Hematopoietic multipotent progenitor cell treated with erythropoietin and hydrocortisone succinate and interleukin-3 and kit ligand, for 8 days (in vitro differentiated cells): ENCODE results near the gene PRR35.

Experiments used
- DNase-seq: peaks from one replicate; pipeline ENCODE4 v3.0.0-alpha.2; 2015

The PRR35 gene

DNA sequence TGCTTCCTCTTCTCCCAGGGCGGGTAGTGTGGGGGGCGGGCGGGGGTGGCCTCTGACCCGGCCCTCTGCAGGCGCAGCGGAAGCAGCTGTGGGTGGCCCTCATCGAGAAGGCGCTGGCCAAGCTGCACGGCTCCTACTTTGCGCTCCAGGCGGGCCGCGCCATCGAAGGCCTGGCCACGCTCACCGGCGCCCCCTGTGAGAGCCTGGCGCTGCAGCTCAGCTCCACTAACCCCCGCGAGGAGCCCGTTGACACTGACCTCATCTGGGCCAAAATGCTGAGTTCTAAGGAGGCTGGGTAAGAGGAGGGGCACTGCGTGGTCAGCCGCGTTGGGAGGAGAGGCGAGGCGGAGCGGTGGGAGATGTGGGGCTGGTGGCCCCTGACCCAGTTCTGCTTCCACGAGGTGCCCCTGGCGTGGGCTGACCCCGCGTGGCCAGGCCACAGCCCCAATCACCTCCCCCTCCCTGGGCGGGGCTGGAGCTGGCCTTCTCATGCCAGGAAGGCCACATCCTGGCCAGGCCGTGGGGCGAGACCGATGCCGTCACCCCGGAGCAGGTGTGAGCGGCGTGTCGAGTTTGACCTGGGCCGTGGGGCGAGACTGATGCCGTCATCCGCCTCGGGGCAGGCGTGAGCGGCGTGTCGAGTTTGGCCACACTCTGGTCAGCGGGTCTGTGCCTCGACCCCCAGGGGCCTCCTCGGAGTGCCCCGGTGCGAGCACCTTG, 10.5 kb upstream of the PRR35 start:
- DNase-seq, result no peak

DNA sequence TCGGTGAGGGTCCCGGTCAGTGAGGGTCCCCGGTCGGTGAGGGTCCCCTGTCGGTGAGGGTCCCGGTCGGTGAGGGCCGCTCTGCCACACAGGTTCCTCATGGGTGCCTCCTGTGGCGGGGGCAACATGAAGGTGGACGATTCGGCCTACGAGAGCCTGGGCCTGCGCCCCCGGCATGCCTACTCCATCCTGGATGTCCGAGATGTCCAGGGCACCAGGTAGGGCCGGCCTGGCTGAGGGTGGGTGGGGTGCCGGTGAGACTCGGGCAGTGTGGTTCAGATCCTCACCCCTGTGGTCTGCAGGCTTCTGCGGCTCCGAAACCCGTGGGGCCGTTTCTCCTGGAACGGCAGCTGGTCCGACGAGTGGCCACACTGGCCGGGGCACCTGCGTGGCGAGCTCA, 9.0 kb upstream of the PRR35 start:
- no peak for DNase-seq

DNA sequence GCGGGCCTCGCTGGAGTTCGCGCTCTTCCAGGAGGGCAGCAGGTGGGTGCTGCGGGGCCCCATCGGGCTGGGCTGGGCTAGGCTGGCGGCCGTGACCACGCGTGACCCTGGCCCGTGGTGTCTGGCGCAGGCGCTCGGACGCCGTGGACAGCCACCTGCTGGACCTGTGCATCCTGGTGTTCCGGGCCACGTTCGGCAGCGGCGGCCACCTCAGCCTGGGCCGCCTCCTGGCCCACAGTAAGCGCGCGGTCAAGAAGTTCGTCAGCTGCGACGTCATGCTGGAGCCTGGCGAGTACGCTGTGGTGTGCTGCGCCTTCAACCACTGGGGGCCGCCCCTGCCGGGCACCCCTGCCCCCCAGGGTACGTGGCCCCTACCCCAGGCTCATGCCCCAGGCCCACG, 8.0 kb upstream of the PRR35 start:
- DNase-seq, result no peak

DNA sequence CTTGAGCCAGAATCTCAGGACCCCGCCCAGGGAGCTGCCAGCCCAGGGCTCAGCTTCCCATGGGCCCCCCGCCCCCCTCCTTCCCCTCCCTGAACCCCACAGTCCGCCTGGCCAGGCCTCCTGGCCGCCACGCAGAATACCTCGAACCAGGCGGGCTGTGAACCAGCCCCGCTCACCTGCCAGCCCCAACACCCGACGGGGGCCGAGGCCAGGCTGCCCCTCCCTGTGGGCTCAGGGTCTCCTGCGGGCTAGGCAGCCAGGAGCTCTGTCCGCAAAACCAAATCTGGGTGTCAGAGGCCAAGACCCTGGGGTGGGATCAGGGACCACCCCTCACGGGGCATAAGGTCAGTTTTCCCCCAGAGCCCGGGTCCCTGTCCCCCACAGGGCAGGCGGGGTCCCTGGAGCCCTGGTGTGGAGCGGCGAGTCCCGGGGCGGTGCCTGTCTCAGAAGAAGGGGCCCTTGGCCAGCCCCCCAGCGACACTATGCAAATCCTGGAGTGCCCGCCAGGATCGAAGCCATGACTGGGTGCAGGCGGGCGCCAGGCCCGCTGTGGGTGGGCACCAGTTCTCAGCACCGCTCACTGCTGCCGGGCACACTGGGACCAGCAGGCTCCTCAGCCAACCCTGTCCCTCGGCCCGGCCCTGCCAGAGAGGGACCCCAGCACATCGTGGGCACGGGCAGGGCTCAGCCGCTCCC, 6.4 kb upstream of the PRR35 start:
- no peak for DNase-seq

DNA sequence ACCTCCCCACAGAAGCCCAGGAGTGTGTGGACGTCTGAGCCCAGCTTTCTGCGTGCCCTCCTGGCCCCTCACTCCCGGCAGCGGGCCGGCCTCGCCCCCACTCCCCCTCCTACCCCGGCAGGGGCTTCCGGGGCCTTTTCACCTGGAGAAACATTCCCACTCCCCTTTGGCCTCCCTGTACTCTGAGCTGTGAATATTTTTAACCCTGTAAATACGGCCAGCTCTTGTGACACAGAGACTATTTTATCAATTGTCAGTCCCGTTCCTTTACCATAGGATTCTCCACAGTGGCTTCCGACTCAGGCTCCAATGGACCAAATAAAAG, 5.9 kb upstream of the PRR35 start:
- DNase-seq, result no peak

DNA sequence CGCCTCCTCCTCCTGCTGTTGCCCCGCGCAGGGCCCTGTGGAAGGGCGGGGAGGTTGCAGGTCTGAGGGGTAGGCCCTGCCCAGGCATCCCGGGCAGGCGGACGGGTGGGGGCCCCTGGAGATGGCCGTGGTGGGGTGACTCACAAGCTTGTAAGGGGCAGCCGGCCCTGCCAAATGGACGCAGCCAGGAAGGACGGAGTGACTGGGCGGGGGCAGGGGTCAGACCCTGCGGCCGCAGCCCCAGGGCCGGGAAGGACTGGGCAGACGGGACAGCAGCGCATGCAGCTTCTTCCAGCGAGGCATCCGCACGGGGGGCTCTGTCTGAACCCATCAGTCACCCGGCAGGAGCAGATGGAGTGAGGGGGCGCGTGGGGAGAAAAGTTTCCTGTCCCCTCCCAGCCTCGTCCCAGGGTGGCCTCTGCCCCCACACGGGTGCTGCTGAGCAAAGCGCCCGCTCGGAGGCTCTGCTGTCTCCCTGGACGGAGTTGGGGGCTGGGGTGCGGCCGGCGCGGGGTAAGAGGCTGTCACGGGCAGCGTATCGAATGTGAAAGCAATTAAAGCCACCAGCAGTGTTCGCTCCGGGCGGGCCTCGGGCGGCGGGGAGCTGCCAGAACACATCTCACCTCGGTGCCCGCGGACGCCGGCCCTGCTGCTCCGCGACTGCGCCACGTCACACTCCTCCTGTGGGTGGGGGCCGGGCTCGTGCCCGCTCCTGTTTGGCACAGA, 5.4 kb upstream of the PRR35 start:
- DNase-seq, result no peak

DNA sequence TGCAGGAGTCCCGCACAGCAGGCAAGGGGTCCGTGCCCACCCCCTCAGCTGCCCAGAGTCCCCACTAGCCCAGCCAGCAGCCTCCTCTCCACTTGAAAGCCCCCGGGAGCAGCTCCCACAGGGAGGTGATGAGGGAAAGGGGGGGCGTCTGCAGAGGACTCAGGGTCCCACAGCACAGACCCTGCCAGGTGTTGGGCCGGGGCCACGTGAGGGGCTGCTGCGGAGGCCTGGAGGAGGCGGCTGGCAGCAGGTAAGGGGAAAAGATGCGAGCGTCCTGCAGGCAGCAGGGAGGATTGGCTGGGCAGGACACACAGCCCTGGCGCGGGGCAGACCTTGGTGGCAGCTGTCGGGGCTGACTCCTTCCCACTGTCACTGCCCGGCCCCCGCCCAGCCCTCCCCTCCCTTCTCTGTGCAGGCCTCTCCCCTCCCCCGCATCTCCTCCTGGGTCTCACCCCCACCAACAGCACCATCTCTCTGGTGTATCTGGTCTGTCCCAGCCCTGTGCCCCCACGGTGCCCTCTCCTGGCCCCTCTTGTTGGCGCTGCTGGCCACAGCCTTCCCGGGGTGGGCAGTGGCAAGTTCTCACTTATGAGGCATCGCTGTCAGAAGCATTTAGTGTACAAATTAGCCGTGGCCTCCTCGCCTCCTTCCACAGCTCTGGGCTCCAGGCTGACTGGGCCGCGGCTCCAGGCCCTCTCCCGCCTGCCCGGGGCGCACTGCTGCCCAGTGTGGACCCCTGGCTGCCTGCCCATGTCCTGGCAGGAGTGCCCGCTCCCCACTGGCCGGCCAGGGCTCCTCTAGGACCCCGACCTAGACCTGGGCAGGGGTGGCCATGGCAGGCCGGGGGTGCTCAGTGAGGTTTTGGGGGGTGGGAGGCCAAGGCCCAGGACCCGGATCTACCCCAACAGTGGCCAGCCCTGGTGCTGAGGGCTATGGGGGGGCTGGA, 4.4 kb upstream of the PRR35 start:
- DNase-seq, result no peak

DNA sequence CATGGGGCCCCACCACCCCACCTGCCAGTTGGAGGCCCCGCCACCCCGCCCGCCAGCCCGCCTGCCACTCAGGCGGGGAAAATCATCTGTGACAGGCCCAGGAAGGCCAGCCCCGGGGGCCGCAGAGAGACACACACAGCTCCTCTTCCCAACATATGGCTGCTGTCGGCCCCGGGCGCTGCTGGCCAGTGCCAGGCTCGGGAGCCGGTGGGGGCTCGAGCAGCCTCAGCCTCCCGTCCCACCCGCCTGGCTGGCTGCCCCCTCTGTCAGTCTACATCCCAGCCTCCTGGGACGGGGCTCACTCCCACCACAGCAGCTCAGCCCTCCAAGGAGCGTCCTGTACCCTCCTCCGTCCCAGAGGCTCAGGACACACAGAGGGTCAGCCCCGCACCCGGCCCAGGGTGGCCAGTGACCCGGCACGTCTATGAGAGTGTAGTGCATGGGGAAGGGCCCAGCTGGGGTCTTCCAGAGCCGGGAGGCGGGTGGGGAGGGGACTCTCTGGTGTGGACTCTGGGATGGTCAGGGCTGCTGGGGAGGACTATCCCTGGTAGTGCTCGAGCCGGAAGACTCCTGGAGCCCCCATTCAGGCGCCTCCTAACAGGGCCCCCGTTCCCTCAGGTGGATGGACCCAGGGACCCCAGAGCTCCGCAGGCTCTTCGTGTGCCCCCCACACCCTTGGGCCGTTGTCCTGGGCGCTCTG, 3.6 kb upstream of the PRR35 start:
- no peak for DNase-seq

DNA sequence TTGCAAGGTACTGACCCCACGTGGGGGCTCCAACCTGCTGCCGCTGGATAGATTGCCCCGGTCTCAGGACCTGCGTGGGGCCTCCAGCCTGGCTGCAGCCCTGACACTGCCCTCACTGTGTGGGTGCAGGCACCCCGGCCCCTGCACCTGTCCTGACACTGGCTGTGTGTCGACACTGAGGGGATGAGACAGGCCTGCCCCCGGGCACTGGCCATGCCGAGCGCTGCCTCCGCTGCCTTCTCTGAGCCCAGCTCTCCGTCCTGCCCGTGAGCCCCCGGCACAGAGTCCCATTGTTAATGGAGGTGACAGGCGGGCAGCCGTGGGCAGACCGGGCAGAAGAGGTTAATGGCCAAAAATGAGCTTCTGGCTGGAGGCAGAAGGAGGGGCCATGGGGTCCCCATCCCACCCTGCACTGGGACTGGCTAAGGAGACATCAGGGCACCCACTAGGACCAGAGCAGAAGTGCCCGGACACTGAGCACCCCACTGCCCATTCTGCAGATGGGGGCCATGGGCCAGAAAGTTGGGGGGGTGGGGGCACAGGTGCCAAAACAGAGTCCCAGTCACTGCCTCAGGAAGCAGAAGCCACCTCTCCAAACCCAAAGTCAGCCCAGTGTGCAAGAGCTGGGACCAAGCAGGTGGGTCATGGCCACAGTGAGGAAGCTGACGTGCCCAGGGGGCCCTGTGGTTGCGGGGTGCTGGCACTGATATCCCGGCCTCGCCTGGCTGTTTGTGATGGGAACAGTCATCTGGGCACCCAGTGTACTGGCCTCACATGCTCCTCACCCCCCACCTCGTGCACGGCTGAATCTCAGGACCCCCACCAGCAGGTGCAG, 2.5 kb upstream of the PRR35 start:
- DNase-seq, result no peak

DNA sequence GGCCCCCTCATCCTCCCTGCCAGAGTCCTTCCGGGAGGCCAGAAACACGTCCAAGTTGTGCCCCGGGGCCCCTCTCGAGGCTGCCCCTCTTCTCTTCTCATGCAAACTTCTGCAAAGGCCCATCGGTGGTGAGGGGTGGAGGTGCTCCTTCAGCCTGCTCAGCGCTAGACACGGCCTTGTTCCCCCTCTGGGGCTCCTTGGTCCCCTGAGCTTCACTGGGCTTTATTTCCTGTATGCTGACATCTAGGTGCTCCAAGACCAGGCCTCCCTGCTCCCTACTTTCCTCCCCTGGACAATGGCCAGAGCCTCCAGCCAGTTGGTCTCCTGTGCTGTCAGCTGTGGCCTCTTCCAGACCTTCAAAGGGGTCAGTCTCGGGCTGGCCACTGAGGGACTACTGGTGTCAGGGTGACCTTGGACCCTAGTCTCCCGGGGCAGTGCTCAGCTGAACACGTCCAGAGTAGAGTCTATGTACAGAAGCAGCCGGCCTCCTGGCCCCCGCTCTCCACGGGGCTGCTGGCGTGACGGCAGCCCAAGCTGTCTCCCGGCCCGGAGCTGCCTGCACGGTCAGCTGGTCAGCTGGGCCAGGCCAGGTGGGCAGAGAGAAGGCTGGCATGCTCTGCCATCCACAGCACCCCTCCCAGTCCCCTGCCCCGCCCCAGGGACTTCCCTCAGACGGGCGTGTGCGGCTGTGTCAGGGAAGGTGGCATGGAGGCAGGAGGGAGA, 1.7 kb upstream of the PRR35 start:
- no peak for DNase-seq

DNA sequence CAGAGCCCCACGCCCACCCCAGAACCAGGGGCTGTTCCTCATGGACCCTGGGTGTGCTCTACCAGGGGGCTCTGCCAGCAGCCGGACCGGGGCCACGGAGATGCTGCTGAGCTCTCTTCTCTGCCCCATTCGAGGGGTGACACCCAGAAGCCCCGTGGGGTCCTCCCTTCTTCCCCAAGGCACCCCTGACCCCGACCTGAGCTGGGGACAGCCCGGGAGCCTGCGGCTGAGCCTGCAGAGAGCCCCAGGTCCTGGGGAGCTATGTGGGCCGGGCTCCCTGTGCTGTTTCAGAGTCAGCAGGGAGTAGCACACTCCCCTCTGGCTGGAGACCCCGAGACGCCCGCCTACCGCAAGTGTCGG, 1.2 kb upstream of the PRR35 start:
- no peak for DNase-seq

DNA sequence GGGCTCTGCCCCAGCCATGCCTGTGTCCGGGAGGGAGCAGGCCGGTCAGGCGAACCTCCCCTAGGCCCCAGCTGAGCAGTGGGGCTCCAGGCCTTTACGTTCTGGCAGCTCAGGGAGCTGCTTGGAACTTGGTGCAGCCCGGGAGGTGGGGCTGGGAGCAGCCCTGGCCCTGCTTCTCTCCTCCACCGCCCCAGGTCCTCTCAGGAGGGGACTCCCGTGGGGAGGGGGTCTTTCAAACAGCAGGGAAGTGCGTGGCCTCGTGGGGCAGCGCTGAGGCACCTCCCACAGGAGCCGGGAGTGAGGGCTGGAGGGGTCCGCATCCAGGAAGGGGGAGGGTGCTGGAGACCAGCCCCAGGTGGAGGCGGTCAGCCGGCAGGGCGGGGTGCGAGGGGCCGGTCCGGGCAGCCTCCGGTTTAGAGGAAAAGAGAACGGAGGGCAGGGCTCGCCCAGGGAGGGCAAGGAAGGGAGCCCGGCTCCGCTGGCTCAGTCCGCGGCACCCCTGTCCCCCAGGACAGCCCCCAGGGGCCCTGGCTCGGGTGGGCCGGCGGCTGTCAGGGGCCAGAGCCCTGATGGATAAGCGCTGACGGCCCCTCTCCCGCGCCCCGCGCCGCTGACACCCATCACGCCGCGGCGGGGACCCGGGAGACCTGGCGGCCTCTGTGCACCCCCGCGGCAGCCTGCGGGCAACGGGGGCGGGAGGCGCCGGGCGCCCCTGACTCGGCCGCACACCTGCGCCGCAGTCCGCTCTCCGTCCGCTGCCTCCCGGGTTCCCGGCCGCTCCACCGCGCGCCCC, 587 bp upstream of the PRR35 start:
- no peak for DNase-seq

DNA sequence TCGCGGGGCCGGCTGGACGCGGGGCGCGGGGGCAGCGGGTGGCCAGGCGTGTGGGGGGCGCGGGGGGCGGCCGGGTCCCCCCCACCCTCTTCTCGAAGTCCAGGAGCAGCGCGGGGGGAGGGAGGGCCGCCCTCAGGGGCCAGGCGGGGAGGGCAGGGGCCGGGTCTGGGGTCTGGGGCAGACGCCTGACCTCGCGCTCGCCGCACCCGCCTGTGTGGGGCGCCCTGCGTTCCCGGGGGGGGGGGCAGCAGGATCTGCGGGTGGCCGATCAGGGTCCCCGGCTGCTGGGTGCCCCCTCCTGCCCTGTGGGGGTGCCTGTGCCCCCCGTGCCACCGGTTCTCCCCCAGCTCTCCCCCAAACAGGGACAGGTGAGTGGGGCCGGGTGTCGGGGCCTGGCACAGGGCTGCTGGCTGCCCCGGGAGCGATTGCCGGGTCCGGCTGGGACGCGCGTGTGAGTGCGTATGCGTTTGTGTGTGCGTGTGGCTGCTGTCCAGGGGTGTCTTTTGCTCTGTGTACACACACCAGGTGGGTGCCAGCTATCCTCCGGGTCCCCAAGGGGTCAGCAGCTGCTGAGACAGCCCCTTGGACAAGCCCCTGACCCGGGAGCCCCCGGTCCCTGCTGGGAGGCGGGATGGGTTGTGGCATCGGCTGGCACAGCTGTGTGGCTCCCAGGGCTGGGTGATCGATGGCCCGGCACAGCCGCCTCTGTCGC, 663 bp downstream of the PRR35 start:
- no peak for DNase-seq

DNA sequence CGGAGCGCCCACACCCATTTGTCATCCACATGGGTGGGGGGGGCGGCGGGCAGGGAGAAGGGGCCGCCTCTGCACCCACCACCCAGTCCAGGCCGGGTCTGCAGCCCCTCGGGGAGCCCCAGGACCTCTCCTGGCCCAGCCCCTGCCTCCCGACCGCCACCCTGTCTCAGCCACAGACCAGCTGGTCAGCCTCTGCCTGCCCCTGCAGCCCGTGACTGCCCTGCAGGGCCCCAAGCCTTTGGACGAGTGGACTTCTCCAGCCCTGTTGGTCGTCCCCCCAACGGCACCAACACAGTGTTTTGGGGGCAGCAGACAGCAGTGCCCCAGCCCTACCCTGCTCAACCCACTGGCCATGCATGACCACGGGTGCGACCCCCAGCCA, 1.2 kb downstream of the PRR35 start:
- DNase-seq, result no peak

DNA sequence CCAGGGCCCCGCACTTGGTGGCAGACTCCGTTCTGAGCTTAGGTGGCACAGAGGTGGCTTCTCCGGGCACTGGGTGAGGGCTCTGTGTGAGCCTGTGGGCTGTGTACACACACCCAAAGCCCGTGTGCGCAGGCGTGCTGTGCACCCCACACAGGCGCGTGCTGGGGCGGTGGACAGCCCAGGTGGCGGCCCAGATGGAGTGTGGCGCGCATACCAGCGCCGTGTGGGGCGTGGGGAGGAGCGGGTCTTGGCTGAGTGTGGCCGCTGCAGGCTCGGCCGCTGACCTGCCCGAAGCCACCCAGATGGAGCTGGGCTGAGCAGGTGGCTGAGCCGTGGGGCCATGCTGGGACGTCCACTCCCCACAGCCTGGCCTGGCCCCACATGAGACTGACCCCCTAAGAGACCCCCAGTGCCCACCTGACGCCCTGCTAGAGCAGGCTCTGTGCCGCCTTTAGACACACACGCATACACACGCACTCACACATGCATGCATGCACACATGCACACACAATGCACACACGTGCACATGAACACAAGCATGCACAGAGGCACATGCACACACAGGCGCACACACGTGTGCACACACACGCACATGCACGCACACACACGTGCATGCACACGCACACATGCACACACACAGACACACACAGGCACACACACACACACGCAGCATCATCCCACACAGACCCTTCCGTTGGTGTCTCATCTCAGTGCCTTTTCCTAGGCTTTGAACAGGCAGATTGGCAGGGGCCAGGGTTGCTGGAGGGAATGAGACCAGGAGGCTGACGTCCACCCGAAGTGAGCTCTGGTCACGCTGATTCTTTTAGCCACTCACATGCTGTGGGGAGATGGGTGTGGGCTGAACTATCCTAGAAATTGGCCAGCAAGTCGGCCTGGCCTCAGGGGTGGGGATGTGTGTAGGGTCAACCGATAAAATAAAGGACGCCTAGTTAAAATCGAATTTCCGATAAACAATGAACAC, 2.1 kb downstream of the PRR35 start:
- DNase-seq, result no peak

DNA sequence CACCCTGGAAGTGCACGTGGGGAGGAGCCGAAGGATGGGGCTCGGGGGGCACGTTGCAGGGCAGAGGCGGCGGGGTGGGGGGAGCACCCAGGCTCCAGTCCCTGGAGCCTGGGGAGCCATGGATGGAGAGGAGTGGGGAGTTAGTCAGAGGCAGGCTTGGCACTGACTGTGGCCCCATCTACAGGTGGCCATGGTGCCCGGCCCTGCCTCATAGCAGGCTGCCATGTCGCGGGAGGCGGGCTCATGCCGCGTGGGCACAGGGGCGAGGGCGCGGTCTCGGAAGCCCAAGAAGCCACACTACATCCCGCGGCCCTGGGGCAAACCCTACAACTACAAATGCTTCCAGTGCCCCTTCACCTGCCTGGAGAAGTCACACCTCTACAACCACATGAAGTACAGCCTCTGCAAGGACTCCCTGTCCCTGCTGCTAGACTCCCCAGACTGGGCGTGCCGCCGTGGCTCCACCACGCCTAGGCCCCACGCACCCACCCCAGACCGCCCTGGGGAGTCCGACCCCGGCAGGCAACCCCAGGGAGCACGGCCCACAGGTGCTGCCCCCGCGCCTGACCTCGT, 3.0 kb downstream of the PRR35 start:
- no peak for DNase-seq

DNA sequence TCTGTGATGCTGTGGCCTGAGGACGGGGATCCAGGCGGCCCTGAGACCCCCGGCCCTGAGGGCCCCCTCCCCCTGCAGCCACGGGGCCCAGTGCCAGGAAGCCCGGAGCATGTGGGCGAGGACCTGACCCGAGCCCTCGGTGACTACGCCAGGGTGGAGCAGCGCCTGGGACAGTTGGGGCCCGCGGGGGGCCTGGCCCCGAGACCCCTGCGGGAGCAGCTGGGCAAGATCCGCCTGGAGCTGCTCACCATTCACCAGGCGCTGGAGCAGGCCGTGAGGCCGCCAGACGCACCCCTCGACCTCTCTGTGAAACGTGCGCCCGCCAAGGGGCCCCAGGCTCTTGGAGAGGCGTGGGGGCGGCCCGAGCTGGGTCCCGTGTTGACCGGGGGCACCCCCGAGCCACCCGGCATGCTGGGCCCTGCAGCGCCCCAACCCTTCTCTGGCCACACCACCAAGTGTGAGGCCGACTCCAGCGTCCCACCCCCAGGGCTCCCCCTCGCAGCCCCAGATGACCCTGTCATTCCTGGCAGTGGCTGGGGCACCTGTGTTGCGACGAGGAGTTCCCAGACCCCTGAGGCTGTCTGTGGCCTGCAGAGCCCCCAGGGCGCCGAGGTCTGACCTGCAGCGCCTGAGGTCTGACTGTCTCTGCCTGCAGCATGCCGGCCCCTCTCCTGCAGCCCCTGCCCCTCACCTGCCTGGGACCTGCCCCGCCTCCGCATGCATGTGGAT, 4.7 kb downstream of the PRR35 start:
- no peak for DNase-seq
